ENCODE data around the gene RANBP1.

The RANBP1 gene

GRCh38 chr22:20176421-20177085 lies 60.6 kb downstream of the RANBP1 start:
- DNase-seq = no peak

Measured in activated CD4-positive, alpha-beta T cell treated with anti-CD3 and anti-CD28 coated beads, Interleukin-10, Interleukin-2, amounts not matched to agents 100 ng/mL and 50 ng/mL, durations not matched to agents 16 hours and 8 hours (primary cell).